ENCODE measurements around the gene ZWILCH.

DNA sequence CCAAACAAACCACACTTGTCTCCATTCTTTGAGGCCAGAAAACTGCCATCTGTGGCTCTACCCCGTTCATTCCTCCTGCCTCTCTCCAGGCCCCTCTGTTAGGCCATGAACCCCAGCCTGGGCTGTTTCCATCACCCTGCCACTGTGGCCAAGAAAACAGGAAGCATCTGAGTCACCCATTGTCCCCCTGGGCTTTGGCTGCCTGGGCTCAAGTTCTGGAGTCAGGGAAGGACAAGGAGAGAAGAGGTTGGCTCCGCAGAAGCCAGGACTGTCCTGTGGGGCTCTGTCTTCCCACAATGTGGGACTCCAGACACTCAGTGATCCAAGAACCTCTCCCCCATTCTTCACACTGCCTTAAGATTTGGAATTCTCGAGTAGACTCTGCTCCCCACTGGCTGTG, 75.5 kb downstream of the ZWILCH start:
- no peak for TF ChIP-seq RFX5 (IDR thresholded peaks at IDR 0.05; ENCODE audit: low read depth, low read length)
- no peak for TF ChIP-seq POLR2A (IDR thresholded peaks at IDR 0.05; ENCODE audit: low read depth, low read length)
- TF ChIP-seq, protein P1, sequence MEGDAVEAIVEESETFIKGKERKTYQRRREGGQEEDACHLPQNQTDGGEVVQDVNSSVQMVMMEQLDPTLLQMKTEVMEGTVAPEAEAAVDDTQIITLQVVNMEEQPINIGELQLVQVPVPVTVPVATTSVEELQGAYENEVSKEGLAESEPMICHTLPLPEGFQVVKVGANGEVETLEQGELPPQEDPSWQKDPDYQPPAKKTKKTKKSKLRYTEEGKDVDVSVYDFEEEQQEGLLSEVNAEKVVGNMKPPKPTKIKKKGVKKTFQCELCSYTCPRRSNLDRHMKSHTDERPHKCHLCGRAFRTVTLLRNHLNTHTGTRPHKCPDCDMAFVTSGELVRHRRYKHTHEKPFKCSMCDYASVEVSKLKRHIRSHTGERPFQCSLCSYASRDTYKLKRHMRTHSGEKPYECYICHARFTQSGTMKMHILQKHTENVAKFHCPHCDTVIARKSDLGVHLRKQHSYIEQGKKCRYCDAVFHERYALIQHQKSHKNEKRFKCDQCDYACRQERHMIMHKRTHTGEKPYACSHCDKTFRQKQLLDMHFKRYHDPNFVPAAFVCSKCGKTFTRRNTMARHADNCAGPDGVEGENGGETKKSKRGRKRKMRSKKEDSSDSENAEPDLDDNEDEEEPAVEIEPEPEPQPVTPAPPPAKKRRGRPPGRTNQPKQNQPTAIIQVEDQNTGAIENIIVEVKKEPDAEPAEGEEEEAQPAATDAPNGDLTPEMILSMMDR (conservative IDR thresholded peaks at IDR 0.05; ENCODE audit: low read depth, low read length), result no peak
- no peak for TF ChIP-seq RCOR1 (IDR thresholded peaks at IDR 0.05; ENCODE audit: insufficient replicate concordance, low read length)
- TF ChIP-seq, protein P2, sequence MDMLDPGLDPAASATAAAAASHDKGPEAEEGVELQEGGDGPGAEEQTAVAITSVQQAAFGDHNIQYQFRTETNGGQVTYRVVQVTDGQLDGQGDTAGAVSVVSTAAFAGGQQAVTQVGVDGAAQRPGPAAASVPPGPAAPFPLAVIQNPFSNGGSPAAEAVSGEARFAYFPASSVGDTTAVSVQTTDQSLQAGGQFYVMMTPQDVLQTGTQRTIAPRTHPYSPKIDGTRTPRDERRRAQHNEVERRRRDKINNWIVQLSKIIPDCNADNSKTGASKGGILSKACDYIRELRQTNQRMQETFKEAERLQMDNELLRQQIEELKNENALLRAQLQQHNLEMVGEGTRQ (IDR thresholded peaks at IDR 0.05; ENCODE audit: low read depth, low read length), result no peak
- TF ChIP-seq MAZ (IDR thresholded peaks at IDR 0.05; ENCODE audit: borderline replicate concordance, low read depth, low read length), result no peak
- no peak for TF ChIP-seq RAD21 (IDR thresholded peaks at IDR 0.05; ENCODE audit: low read length)
- no peak for TF ChIP-seq CEBPB (IDR thresholded peaks at IDR 0.05; ENCODE audit: low read depth, low read length)
- TF ChIP-seq SMC3 (IDR thresholded peaks at IDR 0.05; ENCODE audit: low read depth, low read length), result no peak
- no peak for TF ChIP-seq ELK1 (IDR thresholded peaks at IDR 0.05; ENCODE audit: borderline replicate concordance, low read depth, low read length)
- no peak for TF ChIP-seq MXI1 (IDR thresholded peaks at IDR 0.05; ENCODE audit: borderline replicate concordance, low read depth, low read length)
- no peak for TF ChIP-seq BHLHE40 (IDR thresholded peaks at IDR 0.05; ENCODE audit: low read depth, low read length)
- TF ChIP-seq MAFK (IDR thresholded peaks at IDR 0.05; ENCODE audit: low read depth, low read length), result no peak
